Testis (tissue), 3 donors: ENCODE data around the gene EXD3. TPM values are rescaled to one million over a fixed set of nuclear protein-coding genes. Genes with fewer than 3 reads are reported as not detected.

ENCODE experiments used
- DNase-seq: peaks from one replicate; pipeline ENCODE4 v3.0.0-alpha.2; 2019
- H3K27ac ChIP-seq, 2 donors: fragments of 200-600 bp; sonication (generic); one replicate each; pipeline ENCODE4 v1.5.1; 2019
- H3K27me3 ChIP-seq: fragments of 200-600 bp; sonication (generic); one replicate; pipeline ENCODE4 v1.5.1; 2019
- H3K36me3 ChIP-seq: fragments of 200-600 bp; sonication (generic); one replicate; pipeline ENCODE4 v1.5.1; 2017; ENCODE audit warnings: low read depth; ENCODE audit errors: missing control alignments
- H3K4me1 ChIP-seq: fragments of 200-600 bp; sonication (generic); one replicate; pipeline ENCODE4 v1.5.1; 2019
- H3K4me3 ChIP-seq, 2 donors: fragments of 200-600 bp; sonication (generic); one replicate each; pipeline ENCODE4 v1.5.1; 2017 to 2019
- H3K9me3 ChIP-seq: fragments of 200-600 bp; sonication (generic); one replicate; pipeline ENCODE4 v1.5.1; 2017
- CTCF ChIP-seq, 3 experiments: fragments of 450-650 bp in 2 of 3; fragments of 200-600 bp in 1 of 3; sonication (generic) in 1 of 3; IDR thresholded peaks; one replicate each; pipeline ENCODE4 v1.5.1; 2016 to 2019; ENCODE audit warnings: antibody characterized with exemption in 3 of 3, mild to moderate bottlenecking in 2 of 3, moderate library complexity in 1 of 3
- POLR2A ChIP-seq: fragments of 450-650 bp; IDR thresholded peaks from one replicate; pipeline ENCODE4 v1.6.1; 2017; ENCODE audit warnings: antibody characterized with exemption, mild to moderate bottlenecking, moderate library complexity
- WGBS, 2 donors: methylation state at CpG; one replicate each; pipeline ENCODE4 v1.1.5; 2018; 5-methylcytosine and 5-hydroxymethylcytosine counted together
- intact Hi-C: fragments of 100-400 bp; cut with DNase I; formaldehyde crosslinking; loops from one replicate; pipeline ENCODE4 v1.15.1; 2023; ENCODE audit warnings: low total_unique reads
- polyA plus RNA-seq: library from polyadenylated mRNA; stranded (reverse); fragments of 350-450 nt; fragmentation: Illumina TruSeq; extraction: RNeasy Lipid Tissue Mini Kit (QIAGEN cat#74804); gene quantifications from one replicate; pipeline ENCODE4 v1.2.3, GENCODE V29; 2014; ENCODE audit warnings: low read depth, low replicate concordance; ENCODE audit not compliant: insufficient read depth
- total RNA-seq, 2 donors: library from RNA; depleted of rRNA; stranded (reverse); fragments of >200 nt; gene quantifications; one replicate each; pipeline ENCODE4 v1.2.3, GENCODE V29; 2016

The EXD3 gene
- total and polyA plus RNA-seq, 3 donors from 2014 or later: 8.9 to 24.5 (median 15.5) TPM

- no peaks in the 10 kb centered on the region for H3K4me1 ChIP-seq
- no peaks in the 10 kb centered on the region for H3K36me3 ChIP-seq
- no peaks in the 10 kb centered on the region for H3K27me3 ChIP-seq
- 92 to 93% methylated on average over 18 to 22 of the region's 22 CpGs for WGBS, 2 donors
- H3K27ac ChIP-seq: no peak overlapping the region
- H3K4me3 ChIP-seq: no peak overlapping the region
- no peak for TF ChIP-seq CTCF (IDR thresholded peaks at IDR 0.05)
- peak; percentile 3 for DNase-seq
- intact Hi-C loops: no loop called here
- no peaks in the 10 kb centered on the region for H3K9me3 ChIP-seq
Observed at GRCh38 chr9:137321726-137322361, 101.1 kb downstream of the EXD3 start.

- no peaks in the 10 kb centered on the region for H3K27me3 ChIP-seq
- no peak overlapping the region for H3K27ac ChIP-seq
- TF ChIP-seq POLR2A (no peak), CTCF (IDR thresholded peaks at IDR 0.05) (no peak)
- H3K4me1 ChIP-seq: peaks cover 5% of the 10 kb centered on the region
- H3K9me3 ChIP-seq: no peaks in the 10 kb centered on the region
- WGBS, 2 donors: 69 to 86% methylated on average over 5 to 24 of the region's 24 CpGs
- intact Hi-C loops: no loop called here
- no peak overlapping the region for H3K4me3 ChIP-seq
- H3K36me3 ChIP-seq: no peaks in the 10 kb centered on the region
- DNase-seq: peak; percentile 13
Observed at GRCh38 chr9:137320555-137321384, 102.2 kb downstream of the EXD3 start.

- Histone ChIP-seq H3K4me1 (peaks cover 12% of the 10 kb centered on the region), H3K27me3 (no peaks in the 10 kb centered on the region), H3K4me3 (no peak overlapping the region), H3K9me3 (no peaks in the 10 kb centered on the region), H3K36me3 (no peaks in the 10 kb centered on the region), H3K27ac (no peak overlapping the region)
- intact Hi-C loops: loop anchor here (10.0 kb wide), 1 partner anchor 85 kb away; no protein-coding TSS in a partner anchor
- DNase-seq: peak; percentile 7
- TF ChIP-seq CTCF (IDR thresholded peaks at IDR 0.05): no peak
- no peak for TF ChIP-seq POLR2A
- WGBS, 2 donors: 93 to 94% methylated on average over 9 to 21 of the region's 22 CpGs
Observed at GRCh38 chr9:137319739-137320551, 103.0 kb downstream of the EXD3 start.

- WGBS, 2 donors: 71 to 90% methylated on average over 5 to 26 of the region's 26 CpGs
- no peaks in the 10 kb centered on the region for H3K36me3 ChIP-seq
Observed at GRCh38 chr9:137319011-137319738, 103.8 kb downstream of the EXD3 start.

More at GRCh38 chr9:137319011-137319738, 103.8 kb downstream of the EXD3 start:
- Histone ChIP-seq H3K27ac (no peak overlapping the region), H3K4me3 (no peak overlapping the region), H3K9me3 (no peaks in the 10 kb centered on the region), H3K27me3 (no peaks in the 10 kb centered on the region), H3K4me1 (peaks cover 13% of the 10 kb centered on the region)
- intact Hi-C loops: loop anchor here (10.0 kb wide), 1 partner anchor 86 kb away; no protein-coding TSS in a partner anchor
- TF ChIP-seq CTCF (IDR thresholded peaks at IDR 0.05): peak in 1 of 3 experiments; percentile 30
- TF ChIP-seq POLR2A: no peak
- DNase-seq: no peak
